Common myeloid progenitor, CD34-positive (primary cell): ENCODE results near the gene C16orf78.

Experiments used
- CTCF ChIA-PET: fragments of 350-600 bp; sonication (Branson Sonifier 250); formaldehyde crosslinking; loops from one replicate; lab custom pipeline; 2021; ENCODE audit warnings: antibody characterized with exemption; lab: Charles Lee
- POLR2A ChIA-PET: fragments of 350-600 bp; sonication (Branson Sonifier 250); formaldehyde crosslinking; loops from one replicate; lab custom pipeline; 2021; ENCODE audit warnings: antibody characterized with exemption; lab: Charles Lee
- DNase-seq, 3 donors: peaks; one replicate each; pipeline versions ENCODE4 v3.0.0 to v3.0.0-alpha.2; 2013
- H3K27ac ChIP-seq, 2 experiments: 1 replicate in 1 of 2; 2 replicates in 1 of 2; pipeline ENCODE4 v1.7.0; 2013; ENCODE audit warnings: inconsistent platforms in 2 of 2, low read length in 2 of 2, mild to moderate bottlenecking in 2 of 2, low read depth in 1 of 2, moderate library complexity in 1 of 2; ENCODE audit not compliant: severe bottlenecking in 2 of 2, insufficient read depth in 1 of 2, poor library complexity in 1 of 2
- H3K27me3 ChIP-seq, 5 experiments: replicated peaks in 2 of 5; 1 replicate in 3 of 5; 2 replicates in 2 of 5; pipeline versions ENCODE4 v1.6.1 to v1.7.0; 2013; ENCODE audit warnings: low read length in 4 of 5, mild to moderate bottlenecking in 2 of 5, moderate library complexity in 2 of 5, inconsistent platforms in 1 of 5; ENCODE audit not compliant: insufficient read depth in 5 of 5, control insufficient read depth in 4 of 5
- H3K36me3 ChIP-seq, 4 experiments: 1 replicate in 2 of 4; 2 replicates in 2 of 4; pipeline versions ENCODE4 v1.6.1 to v1.7.0; 2013; ENCODE audit warnings: low read length in 3 of 4, control low read depth in 1 of 4, mild to moderate bottlenecking in 1 of 4; ENCODE audit not compliant: control insufficient read depth in 4 of 4, insufficient read depth in 4 of 4
- H3K4me1 ChIP-seq, 4 experiments: 1 replicate in 3 of 4; 2 replicates in 1 of 4; pipeline versions ENCODE4 v1.6.1 to v1.7.1; 2013; ENCODE audit warnings: low read length in 3 of 4, mild to moderate bottlenecking in 3 of 4, control low read depth in 1 of 4, inconsistent platforms in 1 of 4, moderate library complexity in 1 of 4; ENCODE audit not compliant: control insufficient read depth in 4 of 4, insufficient read depth in 4 of 4; ENCODE audit errors: control extremely low read depth in 1 of 4
- H3K4me3 ChIP-seq, 7 experiments: 1 replicate in 4 of 7; 2 replicates in 3 of 7; pipeline versions ENCODE4 v1.5.1 to v1.7.0; 2013; ENCODE audit warnings: mild to moderate bottlenecking in 7 of 7, low read length in 6 of 7, moderate library complexity in 6 of 7, inconsistent platforms in 2 of 7, low read depth in 2 of 7, control low read depth in 1 of 7; ENCODE audit not compliant: insufficient read depth in 4 of 7, control insufficient read depth in 1 of 7; ENCODE audit errors: extremely low read depth in 1 of 7
- H3K9me3 ChIP-seq, 5 experiments: 1 replicate in 4 of 5; 2 replicates in 1 of 5; pipeline versions ENCODE4 v1.6.1 to v1.7.1; 2013; ENCODE audit warnings: low read length in 4 of 5, mild to moderate bottlenecking in 2 of 5, inconsistent platforms in 1 of 5, low read depth in 1 of 5, moderate library complexity in 1 of 5; ENCODE audit not compliant: control insufficient read depth in 4 of 5, insufficient read depth in 2 of 5; ENCODE audit errors: control extremely low read depth in 1 of 5
- WGBS: methylation state at CpG from one replicate; pipeline ENCODE4 v1.1.5; 2013; ENCODE audit not compliant: insufficient coverage; 5-methylcytosine and 5-hydroxymethylcytosine counted together

C16orf78 gene

DNA sequence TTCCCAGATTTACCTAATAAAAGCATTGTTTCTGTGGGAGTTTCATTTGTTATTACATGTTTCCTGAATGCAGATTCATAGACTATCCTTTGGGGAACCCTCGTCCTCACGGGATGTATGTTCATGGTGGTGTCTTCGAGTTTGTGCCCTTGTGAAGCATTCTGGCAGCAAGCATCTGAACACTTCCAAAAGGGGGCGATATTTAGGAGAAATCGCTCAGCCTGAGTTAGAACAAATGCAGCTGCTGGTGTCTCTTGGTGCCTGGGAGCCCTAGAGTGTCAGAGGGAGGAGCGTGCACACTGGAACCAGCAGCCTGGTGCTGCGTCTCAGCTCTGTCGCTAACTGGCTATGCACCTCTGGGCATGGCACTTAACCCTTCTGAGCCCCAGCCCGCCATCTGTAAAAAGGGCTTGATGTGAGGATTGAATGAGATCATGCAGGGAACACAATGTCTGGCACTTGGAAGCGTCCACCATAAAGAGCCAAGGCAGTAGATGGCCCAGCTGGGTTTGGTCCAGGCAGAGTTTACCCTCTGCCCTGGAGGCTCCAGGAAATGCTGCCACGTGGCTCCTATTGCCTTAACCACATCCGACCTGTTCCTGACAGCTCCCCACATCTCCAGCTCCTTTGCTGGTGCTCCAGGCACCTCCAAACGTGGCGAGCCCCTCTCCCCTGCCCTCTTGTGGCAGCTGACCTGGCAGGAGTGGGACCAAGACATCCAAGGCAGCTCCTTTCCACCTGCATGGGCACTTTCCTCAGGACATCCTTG is 25.0 kb upstream of the C16orf78 start:
- peak in 1 of 3 donors; percentile 9 for DNase-seq
- Histone ChIP-seq H3K4me3 (no peak overlapping the region), H3K9me3 (no peaks in the 10 kb centered on the region), H3K4me1 (peaks cover 0 to 5% (median 0%) of the 10 kb centered on the region in 4 experiments), H3K27me3 (peaks cover 0 to 49% (median 0%) of the 10 kb centered on the region in 5 experiments), H3K36me3 (no peaks in the 10 kb centered on the region), H3K27ac (no peak overlapping the region)
- 51% methylated on average over 13 of the region's 14 CpGs for WGBS
- ChIA-PET CTCF (interaction anchor here (0.9 to 2.6 kb wide), 11 partner anchors 9 to 664 kb away, joined by 3 to 7 read pairs (median 5); no protein-coding TSS in a partner anchor), POLR2A (interaction anchor here (0.6 kb wide), 1 partner anchor 708 kb away, joined by 6 read pairs; no protein-coding TSS in a partner anchor)

GRCh38 chr16:49349446-49350168 is 24.0 kb upstream of the C16orf78 start:
- Histone ChIP-seq H3K36me3 (no peaks in the 10 kb centered on the region), H3K4me3 (no peak overlapping the region), H3K27ac (no peak overlapping the region), H3K4me1 (peaks cover 0 to 5% (median 0%) of the 10 kb centered on the region in 4 experiments), H3K9me3 (no peaks in the 10 kb centered on the region), H3K27me3 (peaks cover 0 to 44% (median 0%) of the 10 kb centered on the region in 5 experiments)
- ChIA-PET CTCF (interaction anchor here (0.9 to 2.6 kb wide), 13 partner anchors 9 to 665 kb away, joined by 3 to 14 read pairs (median 5); no protein-coding TSS in a partner anchor), POLR2A (no interaction called here)
- 69% methylated on average over 20 of the region's 20 CpGs for WGBS
- no peak for DNase-seq

DNA sequence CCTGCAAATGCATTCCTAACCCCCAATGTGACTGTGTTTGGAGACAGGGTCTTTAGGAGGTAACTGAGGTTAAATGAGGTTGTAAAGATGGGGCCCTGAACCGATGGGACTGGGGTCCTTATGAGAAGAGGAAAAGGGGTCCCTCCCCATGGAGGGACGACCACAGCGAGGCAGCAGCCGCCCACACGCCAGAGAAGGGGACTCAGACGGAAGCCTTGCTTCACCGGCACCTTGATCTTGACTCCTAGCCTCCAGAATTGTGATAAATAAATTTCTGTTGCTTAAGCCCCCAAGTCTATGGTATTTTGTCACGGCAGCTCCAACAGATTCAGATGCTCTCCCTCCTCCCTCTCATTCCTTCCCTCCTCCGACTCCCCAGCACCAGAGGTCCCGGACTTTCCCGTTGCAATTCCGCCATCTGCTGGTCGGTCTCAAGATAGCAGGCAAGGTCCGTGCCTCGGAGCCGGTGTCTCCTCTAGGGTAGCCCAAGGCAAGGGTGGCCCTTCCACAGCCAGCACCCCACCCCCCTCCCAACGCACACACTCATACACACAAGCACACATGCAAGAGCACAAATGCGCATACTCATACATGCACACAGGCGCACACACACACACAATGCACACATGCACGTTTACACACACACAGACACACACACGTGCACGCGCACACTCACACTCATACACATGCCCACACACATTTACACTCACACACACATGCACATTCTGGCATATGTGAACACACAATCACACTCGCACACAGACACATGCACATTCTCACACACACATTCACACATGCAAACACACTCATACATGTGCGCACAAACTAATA is 23.1 kb upstream of the C16orf78 start:
- no peaks in the 10 kb centered on the region for H3K9me3 ChIP-seq
- peak; percentile 32 to 62 (median 50) for DNase-seq
- H3K27ac ChIP-seq, result no peak overlapping the region
- H3K36me3 ChIP-seq, result no peaks in the 10 kb centered on the region
- H3K4me1 ChIP-seq, result peaks cover 0 to 5% (median 0%) of the 10 kb centered on the region in 4 experiments
- no peak overlapping the region for H3K4me3 ChIP-seq
- ChIA-PET CTCF (interaction anchor here (1.0 to 2.9 kb wide), 13 partner anchors 9 to 668 kb away, joined by 3 to 14 read pairs (median 5); no protein-coding TSS in a partner anchor), POLR2A (no interaction called here)
- 43% methylated on average over 17 of the region's 25 CpGs for WGBS
- peaks cover 0 to 42% (median 0%) of the 10 kb centered on the region in 5 experiments for H3K27me3 ChIP-seq

GRCh38 chr16:49351096-49351487 is 22.5 kb upstream of the C16orf78 start:
- peak in 2 of 3 donors; percentile 15 to 19 for DNase-seq
- Histone ChIP-seq H3K4me3 (no peak overlapping the region), H3K27ac (no peak overlapping the region), H3K9me3 (no peaks in the 10 kb centered on the region), H3K36me3 (no peaks in the 10 kb centered on the region), H3K4me1 (peaks cover 0 to 5% (median 0%) of the 10 kb centered on the region in 4 experiments), H3K27me3 (peaks cover 0 to 43% (median 0%) of the 10 kb centered on the region in 5 experiments)
- POLR2A ChIA-PET, result no interaction called here
- 33% methylated on average over 6 of the region's 7 CpGs for WGBS
- CTCF ChIA-PET, result interaction anchor here (1.0 to 2.9 kb wide), 3 partner anchors 659 to 669 kb away, joined by 3 to 12 read pairs (median 4); no protein-coding TSS in a partner anchor

- CTCF ChIA-PET, result interaction anchor here (0.7 to 2.9 kb wide), 5 partner anchors 12 to 666 kb away, joined by 3 to 12 read pairs (median 3); no protein-coding TSS in a partner anchor
- H3K27ac ChIP-seq, result no peak overlapping the region
Observed at GRCh38 chr16:49352892-49353291, 20.7 kb upstream of the C16orf78 start.

GRCh38 chr16:49353680-49354079 is 19.9 kb upstream of the C16orf78 start:
- Histone ChIP-seq H3K4me3 (no peak overlapping the region), H3K4me1 (peaks cover 0 to 3% (median 0%) of the 10 kb centered on the region in 4 experiments), H3K9me3 (no peaks in the 10 kb centered on the region), H3K27me3 (peaks cover 0 to 43% (median 4%) of the 10 kb centered on the region in 5 experiments), H3K27ac (no peak overlapping the region), H3K36me3 (no peaks in the 10 kb centered on the region)
- 70% methylated on average over 5 of the region's 5 CpGs for WGBS
- ChIA-PET POLR2A (no interaction called here), CTCF (interaction anchor here (0.7 to 2.9 kb wide), 3 partner anchors 13 to 667 kb away, joined by 3 to 12 read pairs (median 6); no protein-coding TSS in a partner anchor)
- no peak for DNase-seq

More at GRCh38 chr16:49352892-49353291, 20.7 kb upstream of the C16orf78 start:
- peak in 2 of 3 donors; percentile 28 to 33 for DNase-seq
- peaks cover 0 to 5% (median 0%) of the 10 kb centered on the region in 4 experiments for H3K4me1 ChIP-seq
- H3K36me3 ChIP-seq, result no peaks in the 10 kb centered on the region
- POLR2A ChIA-PET, result no interaction called here
- 83% methylated on average over 1 of the region's 4 CpGs for WGBS
- no peak overlapping the region for H3K4me3 ChIP-seq
- no peaks in the 10 kb centered on the region for H3K9me3 ChIP-seq
- peaks cover 0 to 47% (median 2%) of the 10 kb centered on the region in 5 experiments for H3K27me3 ChIP-seq
